ENCODE measurements around the gene ITPRID1. TPM values are rescaled to one million over a fixed set of nuclear protein-coding genes. Genes with fewer than 3 reads are reported as not detected.

The ITPRID1 gene
- not detected in 2 replicates for total RNA-seq (2021)
- percentile 2 among the genes with signal in this experiment for Bru-seq, nascent RNA
- percentile 1 among the genes with signal in this experiment for BruChase-seq, experiment 1, labeled RNA remaining after a 2-hour chase
- BruChase-seq, experiment 2, labeled RNA remaining after a 6-hour chase, result percentile 1 among the genes with signal in this experiment
- long read RNA-seq, result 0 reads

DNA sequence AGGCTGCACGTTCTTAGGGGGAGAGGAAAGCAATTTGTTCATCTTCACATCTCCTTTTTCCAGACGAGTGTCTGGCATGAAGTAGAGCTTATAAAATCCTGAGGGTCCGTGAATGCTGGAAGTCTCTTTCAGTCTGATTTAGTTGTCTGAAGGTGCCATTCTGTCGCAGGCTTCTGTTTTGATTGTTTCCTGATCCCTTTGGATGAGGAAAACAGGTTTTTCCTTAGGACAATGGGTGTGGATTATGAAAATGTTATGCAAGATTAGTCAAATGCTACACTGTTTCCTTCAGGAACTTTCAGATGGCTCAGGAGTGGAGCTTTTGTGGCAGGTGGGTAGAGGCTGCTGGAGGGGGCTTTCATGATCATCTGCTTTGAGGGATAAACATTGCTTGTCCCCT, at the start of gene ITPRID1:
TSS of gene ITPRID1 (plus strand) at position 301 of the 400 bp plus-strand sequence. CDS start 38,935 bp downstream, outside the sequence.
- no peak for TF ChIP-seq EZH2 (IDR thresholded peaks at IDR 0.05; ENCODE audit: low read depth)
- TF ChIP-seq, protein P1, sequence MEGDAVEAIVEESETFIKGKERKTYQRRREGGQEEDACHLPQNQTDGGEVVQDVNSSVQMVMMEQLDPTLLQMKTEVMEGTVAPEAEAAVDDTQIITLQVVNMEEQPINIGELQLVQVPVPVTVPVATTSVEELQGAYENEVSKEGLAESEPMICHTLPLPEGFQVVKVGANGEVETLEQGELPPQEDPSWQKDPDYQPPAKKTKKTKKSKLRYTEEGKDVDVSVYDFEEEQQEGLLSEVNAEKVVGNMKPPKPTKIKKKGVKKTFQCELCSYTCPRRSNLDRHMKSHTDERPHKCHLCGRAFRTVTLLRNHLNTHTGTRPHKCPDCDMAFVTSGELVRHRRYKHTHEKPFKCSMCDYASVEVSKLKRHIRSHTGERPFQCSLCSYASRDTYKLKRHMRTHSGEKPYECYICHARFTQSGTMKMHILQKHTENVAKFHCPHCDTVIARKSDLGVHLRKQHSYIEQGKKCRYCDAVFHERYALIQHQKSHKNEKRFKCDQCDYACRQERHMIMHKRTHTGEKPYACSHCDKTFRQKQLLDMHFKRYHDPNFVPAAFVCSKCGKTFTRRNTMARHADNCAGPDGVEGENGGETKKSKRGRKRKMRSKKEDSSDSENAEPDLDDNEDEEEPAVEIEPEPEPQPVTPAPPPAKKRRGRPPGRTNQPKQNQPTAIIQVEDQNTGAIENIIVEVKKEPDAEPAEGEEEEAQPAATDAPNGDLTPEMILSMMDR (conservative IDR thresholded peaks at IDR 0.05), result no peak
- BruUV-seq (replicated peaks), result no TSS peak

DNA sequence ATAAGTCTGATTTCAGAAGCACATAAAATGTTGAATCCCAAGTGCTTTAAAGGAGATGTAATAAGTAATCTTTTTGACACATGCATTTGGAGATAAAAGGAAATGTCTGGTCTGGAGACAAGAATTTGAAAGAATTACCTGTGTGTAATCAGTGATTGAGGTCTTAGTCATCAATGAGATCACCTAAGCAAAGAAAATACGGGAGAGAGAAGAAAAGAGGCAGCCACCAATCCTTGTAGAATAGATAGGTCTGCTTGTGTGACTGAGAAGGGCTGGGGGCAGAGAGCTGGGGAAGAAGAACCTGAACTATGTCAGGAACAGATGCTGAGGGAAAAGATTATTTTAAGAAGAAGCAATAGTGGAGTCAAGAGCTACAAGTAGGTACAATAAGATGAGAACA, 49.3 kb upstream of the ITPRID1 start:
- no peaks in the 10 kb centered on the region for H3K9me2 ChIP-seq (ENCODE audit: insufficient read depth)
- no peaks in the 10 kb centered on the region for H3F3A ChIP-seq (ENCODE audit: insufficient read depth, low read depth)
- no peaks in the 10 kb centered on the region for H4K20me1 ChIP-seq (ENCODE audit: insufficient read depth)
- 0 out of 2 replicates have a peak, but pooled peaks cover 12% of the 10 kb centered on the region for H3K4me1 ChIP-seq (replicated peaks; ENCODE audit: insufficient read depth)
- TF ChIP-seq, protein P1 (conservative IDR thresholded peaks at IDR 0.05), result no peak
- TF ChIP-seq EZH2 (IDR thresholded peaks at IDR 0.05; ENCODE audit: low read depth), result no peak
- no peak overlapping the region for H2AFZ ChIP-seq
- H3K4me3 ChIP-seq, result no peak overlapping the region
- no peaks in the 10 kb centered on the region for H3K36me3 ChIP-seq (ENCODE audit: low read depth)
- CTCF ChIA-PET, result no interaction called here
- POLR2A ChIA-PET (ENCODE audit: unreplicated experiment), result no interaction called here
- H3K9me3 ChIP-seq (ENCODE audit: insufficient read depth, low read depth), result no peaks in the 10 kb centered on the region
- intact Hi-C loops (cut with micrococcal nuclease; ENCODE audit: unreplicated experiment), result no loop called here
- no TSS peak for BruUV-seq (replicated peaks)
- no peak overlapping the region for H3K4me2 ChIP-seq
- no peaks in the 10 kb centered on the region for H3K79me2 ChIP-seq (ENCODE audit: low read depth)
- no peak overlapping the region for H3K27ac ChIP-seq
- peaks cover 19% of the 10 kb centered on the region for H3K27me3 ChIP-seq (ENCODE audit: insufficient read depth, low read depth)
- peak; percentile 5 to 44 for DNase-seq

More for the DNA sequence above, at the start of gene ITPRID1:
- H3K79me2 ChIP-seq (ENCODE audit: low read depth), result no peaks in the 10 kb centered on the region
- no peaks in the 10 kb centered on the region for H3K4me1 ChIP-seq (replicated peaks; ENCODE audit: insufficient read depth)
- H2AFZ ChIP-seq, result no peak within 1 kb of the TSS; the same call in 1 of the 2 replicates
- ChIA-PET POLR2A (ENCODE audit: unreplicated experiment) (no interaction called here), CTCF (no interaction called here)
- no peaks in the 10 kb centered on the region for H4K20me1 ChIP-seq (ENCODE audit: insufficient read depth)
- DNase-seq, result no peak
- intact Hi-C loops (cut with micrococcal nuclease; ENCODE audit: unreplicated experiment), result no loop called here
- H3K27me3 ChIP-seq (ENCODE audit: insufficient read depth, low read depth), result peaks cover 23% of the 10 kb centered on the region; the same call in 1 of the 2 replicates
- no peaks in the 10 kb centered on the region for H3K9me3 ChIP-seq (ENCODE audit: insufficient read depth, low read depth)
- no peak within 1 kb of the TSS for H3K4me2 ChIP-seq
- H3F3A ChIP-seq (ENCODE audit: insufficient read depth, low read depth), result no peaks in the 10 kb centered on the region
- H3K27ac ChIP-seq, result no peak within 1 kb of the TSS
- no peak within 1 kb of the TSS for H3K4me3 ChIP-seq
- no peaks in the 10 kb centered on the region for H3K36me3 ChIP-seq (ENCODE audit: low read depth)
- no peaks in the 10 kb centered on the region for H3K9me2 ChIP-seq (ENCODE audit: insufficient read depth)

DNA sequence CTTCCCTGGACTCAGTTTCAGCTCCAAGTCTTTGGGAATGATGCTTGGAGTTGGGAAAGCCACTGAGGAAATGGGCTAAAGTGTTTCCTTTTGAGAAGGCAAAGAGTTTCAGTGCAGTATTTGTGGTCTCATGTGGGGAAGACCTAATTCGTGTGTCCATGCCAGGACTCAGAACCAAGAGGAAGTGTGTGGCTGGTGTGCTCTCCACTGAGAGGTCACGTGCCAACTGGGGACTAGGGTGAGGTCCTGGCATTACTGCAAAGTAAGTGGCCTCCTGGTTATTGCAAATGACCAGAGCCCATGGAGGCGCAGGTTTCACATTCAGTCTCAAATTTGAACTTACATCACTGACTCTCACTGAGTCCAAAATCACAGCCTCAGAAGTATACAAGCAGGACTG, 48.6 kb upstream of the ITPRID1 start:
- TF ChIP-seq, protein P1 (conservative IDR thresholded peaks at IDR 0.05), result no peak
- no peak for TF ChIP-seq EZH2 (IDR thresholded peaks at IDR 0.05; ENCODE audit: low read depth)
- H3K79me2 ChIP-seq (ENCODE audit: low read depth), result no peaks in the 10 kb centered on the region
- no peak overlapping the region for H2AFZ ChIP-seq
- H3K4me3 ChIP-seq, result no peak overlapping the region
- H3K27me3 ChIP-seq (ENCODE audit: insufficient read depth, low read depth), result peaks cover 19% of the 10 kb centered on the region
- ChIA-PET CTCF (no interaction called here), POLR2A (ENCODE audit: unreplicated experiment) (no interaction called here)
- no peaks in the 10 kb centered on the region for H3K9me3 ChIP-seq (ENCODE audit: insufficient read depth, low read depth)
- H3K4me1 ChIP-seq (replicated peaks; ENCODE audit: insufficient read depth), result 0 out of 2 replicates have a peak, but pooled peaks cover 12% of the 10 kb centered on the region
- H3K27ac ChIP-seq, result no peak overlapping the region
- DNase-seq, result no peak
- BruUV-seq (replicated peaks), result no TSS peak
- intact Hi-C loops (cut with micrococcal nuclease; ENCODE audit: unreplicated experiment), result no loop called here
- H3K9me2 ChIP-seq (ENCODE audit: insufficient read depth), result no peaks in the 10 kb centered on the region
- H3K4me2 ChIP-seq, result no peak overlapping the region
- no peaks in the 10 kb centered on the region for H3K36me3 ChIP-seq (ENCODE audit: low read depth)
- H3F3A ChIP-seq (ENCODE audit: insufficient read depth, low read depth), result no peaks in the 10 kb centered on the region
- no peaks in the 10 kb centered on the region for H4K20me1 ChIP-seq (ENCODE audit: insufficient read depth)
